Lower lobe of right lung (tissue), 2 donors: Measurements from ENCODE around the gene SLIT3. TPM values are rescaled to one million over a fixed set of nuclear protein-coding genes. Genes with fewer than 3 reads are reported as not detected.

Source experiments
- ATAC-seq, 2 donors: fragments of 200-7000 bp; cut with Tn5 transposase; one replicate each; pipeline ENCODE4 v1.9.1; 2020 to 2022; ENCODE audit warnings: mild to moderate bottlenecking in 2 of 2, moderate library complexity in 2 of 2
- DNase-seq: peaks from one replicate; pipeline ENCODE4 v3.0.0-alpha.2; 2020
- H3K27ac ChIP-seq: fragments of 200-600 bp; one replicate; pipeline ENCODE4 v1.8.0; 2022
- H3K27me3 ChIP-seq: fragments of 200-600 bp; one replicate; pipeline ENCODE4 v1.8.0; 2022; ENCODE audit warnings: low read depth
- H3K36me3 ChIP-seq: fragments of 200-600 bp; one replicate; pipeline ENCODE4 v1.8.0; 2022; ENCODE audit warnings: mild to moderate bottlenecking
- H3K4me1 ChIP-seq: fragments of 200-600 bp; one replicate; pipeline ENCODE4 v1.8.0; 2022
- H3K4me3 ChIP-seq: fragments of 200-600 bp; one replicate; pipeline ENCODE4 v1.8.0; 2022; ENCODE audit warnings: mild to moderate bottlenecking
- H3K9me3 ChIP-seq: fragments of 200-600 bp; one replicate; pipeline ENCODE4 v1.8.0; 2022
- CTCF ChIP-seq: fragments of 200-600 bp; IDR thresholded peaks from one replicate; pipeline ENCODE4 v1.8.0; 2022; ENCODE audit warnings: antibody characterized with exemption, mild to moderate bottlenecking
- intact Hi-C: fragments of 100-400 bp; cut with DNase I; formaldehyde crosslinking; loops from one replicate; pipeline ENCODE4 v1.11.0; 2022
- total RNA-seq: library from RNA; stranded (reverse); fragmentation: NEBNext Ultra II Directional; extraction: Animal tissue kit (Norgen Biotek cat#: 25700); gene quantifications from one replicate; pipeline ENCODE4 v1.2.1, GENCODE V29; 2021
- donor health status: DM: no; HTN: yes; CAD: no; lungs with severe emphysema.

SLIT3 gene
- total RNA-seq, 1 donor from 2014 or later, result 48.6 TPM

DNA sequence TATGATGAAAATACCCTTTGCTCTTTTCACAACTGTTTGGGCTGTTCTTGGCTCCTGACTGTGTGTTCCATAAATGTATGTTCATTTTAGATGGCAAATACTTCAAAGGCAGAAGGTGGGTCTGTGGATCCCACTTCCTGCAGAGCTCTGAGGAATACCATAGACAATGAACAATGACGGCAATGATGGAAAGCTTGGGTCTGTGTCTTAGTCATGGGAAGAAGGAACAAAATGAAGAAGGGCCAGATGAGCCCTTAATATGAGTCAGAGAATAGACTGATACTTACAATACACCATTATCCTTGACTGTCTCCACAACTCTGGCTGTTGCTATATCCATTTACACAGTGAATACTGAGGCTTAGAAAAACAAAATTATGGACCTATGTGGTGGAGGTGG, 126.0 kb downstream of the SLIT3 start:
- no peaks in the 10 kb centered on the region for H3K9me3 ChIP-seq
- intact Hi-C loops, result no loop called here
- H3K27ac ChIP-seq, result no peak overlapping the region
- no peaks in the 10 kb centered on the region for H3K4me1 ChIP-seq
- H3K4me3 ChIP-seq, result no peak overlapping the region
- no peak for ATAC-seq
- no peak for TF ChIP-seq CTCF
- no peaks in the 10 kb centered on the region for H3K36me3 ChIP-seq
- DNase-seq, result no peak
- H3K27me3 ChIP-seq, result no peaks in the 10 kb centered on the region

DNA sequence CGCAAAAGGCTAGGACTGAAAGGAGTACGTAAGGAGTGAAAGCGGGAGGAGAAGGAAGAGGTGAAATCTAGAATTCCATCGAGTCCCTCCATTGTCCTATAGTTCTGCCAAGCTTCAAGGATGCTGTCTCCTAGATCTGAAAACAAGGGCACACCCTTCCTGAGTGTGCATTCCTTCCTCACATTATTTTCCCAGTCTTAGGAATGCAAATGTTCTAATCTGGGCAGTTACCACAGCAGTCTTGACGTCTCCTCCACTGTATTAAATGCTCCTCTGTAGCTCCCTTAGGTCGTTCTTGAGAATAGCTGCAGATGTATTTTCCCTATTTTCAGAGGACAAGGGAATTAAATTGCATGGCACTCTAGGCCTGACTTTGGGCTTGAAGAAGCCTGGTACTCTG, 127.6 kb downstream of the SLIT3 start:
- DNase-seq, result no peak
- H3K9me3 ChIP-seq, result no peaks in the 10 kb centered on the region
- H3K36me3 ChIP-seq, result no peaks in the 10 kb centered on the region
- no peak overlapping the region for H3K27ac ChIP-seq
- peak; percentile 14 to 21 for ATAC-seq
- H3K4me3 ChIP-seq, result no peak overlapping the region
- no peaks in the 10 kb centered on the region for H3K27me3 ChIP-seq
- no peaks in the 10 kb centered on the region for H3K4me1 ChIP-seq
- TF ChIP-seq CTCF, result no peak
- intact Hi-C loops, result no loop called here

GRCh38 chr5:169171515-169171914, 129.4 kb downstream of the SLIT3 start:
- ATAC-seq, result no peak
- no peak overlapping the region for H3K27ac ChIP-seq
- no peaks in the 10 kb centered on the region for H3K27me3 ChIP-seq
- no peak for TF ChIP-seq CTCF
- H3K9me3 ChIP-seq, result no peaks in the 10 kb centered on the region
- no peaks in the 10 kb centered on the region for H3K4me1 ChIP-seq
- no peak for DNase-seq
- H3K4me3 ChIP-seq, result no peak overlapping the region
- H3K36me3 ChIP-seq, result no peaks in the 10 kb centered on the region
- intact Hi-C loops, result no loop called here

- no peaks in the 10 kb centered on the region for H3K27me3 ChIP-seq
- H3K4me1 ChIP-seq, result no peaks in the 10 kb centered on the region
- no peak for DNase-seq
- H3K27ac ChIP-seq, result no peak overlapping the region
- H3K9me3 ChIP-seq, result no peaks in the 10 kb centered on the region
- no peak overlapping the region for H3K4me3 ChIP-seq
- no peaks in the 10 kb centered on the region for H3K36me3 ChIP-seq
- intact Hi-C loops, result no loop called here
- no peak for TF ChIP-seq CTCF
- ATAC-seq, result no peak
Measured at GRCh38 chr5:169169783-169170182, 131.2 kb downstream of the SLIT3 start.

- intact Hi-C loops, result no loop called here
- no peaks in the 10 kb centered on the region for H3K27me3 ChIP-seq
- ATAC-seq (no peak), DNase-seq (no peak)
- TF ChIP-seq CTCF, result no peak
- no peaks in the 10 kb centered on the region for H3K4me1 ChIP-seq
- H3K9me3 ChIP-seq, result no peaks in the 10 kb centered on the region
- H3K36me3 ChIP-seq, result no peaks in the 10 kb centered on the region
- H3K4me3 ChIP-seq, result no peak overlapping the region
- no peak overlapping the region for H3K27ac ChIP-seq
Measured at GRCh38 chr5:169168280-169168679, 132.7 kb downstream of the SLIT3 start.

GRCh38 chr5:169166078-169166477, 134.9 kb downstream of the SLIT3 start:
- no peak overlapping the region for H3K27ac ChIP-seq
- ATAC-seq, result no peak
- intact Hi-C loops, result no loop called here

More at GRCh38 chr5:169166078-169166477, 134.9 kb downstream of the SLIT3 start:
- TF ChIP-seq CTCF, result no peak
- no peak for DNase-seq
- Histone ChIP-seq H3K36me3 (no peaks in the 10 kb centered on the region), H3K4me1 (no peaks in the 10 kb centered on the region), H3K4me3 (no peak overlapping the region), H3K27me3 (no peaks in the 10 kb centered on the region), H3K9me3 (no peaks in the 10 kb centered on the region)
